Measurements from ENCODE around the gene SLC41A3. TPM values are rescaled to one million over a fixed set of nuclear protein-coding genes. Genes with fewer than 3 reads are reported as not detected.
"Not testable (repeated sequence)": the region's sequence is repeated elsewhere in the genome, so short reads cannot be mapped to it uniquely, and the experiment has no call there.

Gene SLC41A3
- total and polyA plus RNA-seq, 11 donors: 20.9 to 60.1 (median 46.4) TPM

DNA sequence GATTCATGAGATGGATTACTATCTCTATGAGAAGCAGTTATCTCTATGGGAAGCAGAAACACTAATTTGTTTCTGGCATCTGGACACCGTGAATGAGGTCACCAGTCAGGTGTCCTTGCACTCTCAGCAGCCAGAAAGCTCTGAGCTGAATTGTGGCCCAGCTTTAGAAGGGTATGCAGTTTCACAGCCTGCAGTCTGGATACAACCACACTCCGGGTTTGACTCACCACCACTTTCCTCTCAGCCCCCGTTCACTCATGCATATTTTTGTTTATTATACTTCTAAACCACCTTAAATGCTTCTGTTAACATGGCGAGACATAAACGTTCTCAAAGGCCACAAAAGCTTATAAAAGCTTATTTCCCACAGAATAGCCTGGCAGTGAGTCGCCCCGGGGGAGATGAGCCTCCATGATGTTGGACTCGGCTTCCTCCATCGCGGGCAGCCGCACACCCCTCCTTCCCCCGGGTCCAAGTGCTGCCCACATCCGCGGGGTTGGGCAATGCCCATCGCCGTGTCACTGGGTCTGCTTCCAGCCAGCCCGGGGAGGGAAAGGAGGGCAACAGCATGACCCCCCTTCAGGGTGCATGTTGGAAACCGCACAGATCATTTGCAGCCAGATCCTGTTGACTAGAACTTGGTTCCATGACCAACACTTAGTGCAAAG is 16.8 kb upstream of the SLC41A3 start:
- peak in 3 of 4 donors; percentile 41 to 61 (median 58) for ATAC-seq
- WGBS, 4 donors: 67 to 80% (median 76%) methylated on average over 18 of the region's 18 CpGs
- Histone ChIP-seq H3K4me1 (peaks cover 0 to 34% (median 22%) of the 10 kb centered on the region in 12 donors), H3K9me3 (peaks cover 0 to 15% (median 0%) of the 10 kb centered on the region in 12 donors), H3K27ac (peak overlapping the region in 5 of 12 donors; percentile 9 to 64 (median 24)), H3K4me3 (peak overlapping the region in 2 of 12 donors; percentile 6 to 8), H3K27me3 (no peaks in the 10 kb centered on the region), H3K36me3 (peaks cover 0 to 14% (median 0%) of the 10 kb centered on the region in 9 donors)
- DNase-seq: peak in 1 of 5 donors; percentile 58
- no peak for TF ChIP-seq POLR2A (IDR thresholded peaks at IDR 0.05)
- intact Hi-C loops (cut with DNase I): no loop called here

DNA sequence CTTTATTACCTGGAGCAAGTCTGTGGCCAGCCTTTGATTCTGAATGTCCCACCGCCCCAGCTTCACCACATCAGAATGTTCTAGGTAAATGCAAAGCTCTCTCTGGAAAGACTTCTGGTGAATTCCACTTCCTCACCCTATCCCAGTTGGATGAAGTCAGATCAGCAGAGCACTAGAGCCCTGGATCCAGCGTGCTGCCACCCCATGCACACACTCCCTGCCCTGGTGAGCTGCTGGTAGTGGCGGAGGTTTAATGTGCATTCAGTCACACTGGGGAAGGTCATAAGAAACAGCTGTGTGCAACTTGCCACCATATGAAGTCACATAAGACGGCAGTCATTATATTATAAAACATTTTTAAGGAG is 16.3 kb upstream of the SLC41A3 start:
- DNase-seq: no peak
- WGBS, 4 donors: 67 to 79% (median 73%) methylated on average over 4 of the region's 4 CpGs
- peak in 2 of 4 donors; percentile 32 to 38 for ATAC-seq

DNA sequence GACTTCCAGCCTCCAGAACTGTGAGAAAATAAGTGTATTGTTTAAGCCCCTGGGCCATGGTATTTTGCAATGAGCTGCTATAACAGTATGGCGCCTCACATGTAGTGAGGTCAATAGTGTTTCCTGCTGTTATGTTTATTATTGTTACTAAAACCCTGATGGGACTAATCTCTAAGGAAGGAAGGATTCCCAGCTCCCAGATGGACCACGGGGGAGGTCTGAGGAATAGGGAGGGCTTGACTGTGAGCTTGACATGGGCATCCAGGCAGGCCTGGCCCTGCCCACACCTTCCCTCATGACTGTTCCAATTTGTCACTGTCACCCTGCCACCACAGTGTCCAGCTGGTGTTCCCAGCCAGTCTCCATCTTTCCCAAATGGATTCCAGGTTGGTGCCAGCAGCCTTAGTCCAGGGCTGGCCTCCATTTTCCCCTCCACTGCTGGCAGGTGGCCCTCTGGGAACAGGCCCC is 14.5 kb upstream of the SLC41A3 start:
- WGBS, 4 donors: 59 to 68% (median 67%) methylated on average over 2 of the region's 2 CpGs
- no peak for ATAC-seq
- no peak for TF ChIP-seq POLR2A (IDR thresholded peaks at IDR 0.05)
- TF ChIP-seq, protein P1, sequence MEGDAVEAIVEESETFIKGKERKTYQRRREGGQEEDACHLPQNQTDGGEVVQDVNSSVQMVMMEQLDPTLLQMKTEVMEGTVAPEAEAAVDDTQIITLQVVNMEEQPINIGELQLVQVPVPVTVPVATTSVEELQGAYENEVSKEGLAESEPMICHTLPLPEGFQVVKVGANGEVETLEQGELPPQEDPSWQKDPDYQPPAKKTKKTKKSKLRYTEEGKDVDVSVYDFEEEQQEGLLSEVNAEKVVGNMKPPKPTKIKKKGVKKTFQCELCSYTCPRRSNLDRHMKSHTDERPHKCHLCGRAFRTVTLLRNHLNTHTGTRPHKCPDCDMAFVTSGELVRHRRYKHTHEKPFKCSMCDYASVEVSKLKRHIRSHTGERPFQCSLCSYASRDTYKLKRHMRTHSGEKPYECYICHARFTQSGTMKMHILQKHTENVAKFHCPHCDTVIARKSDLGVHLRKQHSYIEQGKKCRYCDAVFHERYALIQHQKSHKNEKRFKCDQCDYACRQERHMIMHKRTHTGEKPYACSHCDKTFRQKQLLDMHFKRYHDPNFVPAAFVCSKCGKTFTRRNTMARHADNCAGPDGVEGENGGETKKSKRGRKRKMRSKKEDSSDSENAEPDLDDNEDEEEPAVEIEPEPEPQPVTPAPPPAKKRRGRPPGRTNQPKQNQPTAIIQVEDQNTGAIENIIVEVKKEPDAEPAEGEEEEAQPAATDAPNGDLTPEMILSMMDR (IDR thresholded peaks at IDR 0.05): no peak
- Histone ChIP-seq H3K36me3 (peaks cover 0 to 2% (median 0%) of the 10 kb centered on the region in 9 donors), H3K9me3 (peaks cover 0 to 15% (median 0%) of the 10 kb centered on the region in 12 donors), H3K27me3 (no peaks in the 10 kb centered on the region), H3K27ac (no peak overlapping the region), H3K4me1 (peaks cover 0 to 32% (median 22%) of the 10 kb centered on the region in 12 donors), H3K4me3 (no peak overlapping the region)
- DNase-seq: no peak
- intact Hi-C loops (cut with DNase I): no loop called here

More for the DNA sequence above, 16.3 kb upstream of the SLC41A3 start:
- H3K27ac ChIP-seq: peak overlapping the region in 4 of 12 donors; percentile 10 to 46 (median 24)
- no peak overlapping the region for H3K4me3 ChIP-seq
- TF ChIP-seq POLR2A (IDR thresholded peaks at IDR 0.05): no peak
- TF ChIP-seq, protein P1 (IDR thresholded peaks at IDR 0.05): no peak
- peaks cover 0 to 34% (median 22%) of the 10 kb centered on the region in 12 donors for H3K4me1 ChIP-seq
- no peaks in the 10 kb centered on the region for H3K27me3 ChIP-seq
- peaks cover 0 to 9% (median 0%) of the 10 kb centered on the region in 9 donors for H3K36me3 ChIP-seq
- H3K9me3 ChIP-seq: peaks cover 0 to 15% (median 0%) of the 10 kb centered on the region in 12 donors
- intact Hi-C loops (cut with DNase I): no loop called here

DNA sequence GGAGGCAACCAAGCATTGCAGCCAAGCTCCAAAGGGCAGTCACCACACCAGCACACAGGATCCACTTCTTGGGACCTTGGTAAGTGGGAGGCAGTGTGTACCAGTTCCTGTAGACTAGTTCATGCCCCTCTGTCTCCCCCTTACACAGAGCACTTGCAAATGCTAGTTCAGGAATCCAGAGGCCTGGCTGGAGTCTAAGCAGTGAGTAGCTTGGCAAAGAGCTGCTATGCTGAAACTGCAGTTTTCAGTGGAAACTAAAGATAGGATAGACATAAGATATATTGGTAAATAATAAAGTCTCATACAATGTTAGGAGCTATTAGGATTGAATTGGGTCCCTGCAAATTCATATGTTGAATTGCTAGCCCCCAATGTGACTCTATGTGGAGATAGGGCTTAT is 13.9 kb upstream of the SLC41A3 start:
- H3K4me1 ChIP-seq: peaks cover 0 to 31% (median 20%) of the 10 kb centered on the region in 12 donors
- intact Hi-C loops (cut with DNase I): no loop called here
- no peaks in the 10 kb centered on the region for H3K36me3 ChIP-seq
- H3K27me3 ChIP-seq: no peaks in the 10 kb centered on the region
- H3K9me3 ChIP-seq: peaks cover 0 to 15% (median 0%) of the 10 kb centered on the region in 12 donors
- no peak overlapping the region for H3K4me3 ChIP-seq
- TF ChIP-seq, protein P1 (IDR thresholded peaks at IDR 0.05): no peak
- no peak for TF ChIP-seq POLR2A (IDR thresholded peaks at IDR 0.05)
- DNase-seq (no peak), ATAC-seq (no peak)
- H3K27ac ChIP-seq: no peak overlapping the region

DNA sequence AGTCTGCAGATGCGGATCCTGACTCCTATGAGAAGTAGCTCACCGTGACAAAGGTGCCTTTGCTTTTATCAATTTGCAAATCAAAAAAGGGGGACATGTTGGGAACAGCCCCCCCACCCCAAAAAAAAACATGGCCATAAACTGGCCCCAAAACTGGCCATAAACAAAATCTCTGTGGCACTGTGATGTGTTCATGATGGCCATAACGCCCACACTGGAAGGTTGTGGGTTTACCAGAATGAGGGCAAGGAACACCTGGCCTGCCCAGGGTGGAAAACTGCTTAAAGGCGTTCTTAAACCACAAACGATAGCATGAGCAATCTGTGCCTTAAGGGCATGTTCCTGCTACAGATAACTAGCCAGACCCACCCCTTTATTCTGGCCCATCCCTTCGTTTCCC is 12.3 kb upstream of the SLC41A3 start:
- DNase-seq; intact Hi-C loops (cut with DNase I); ATAC-seq; H3K27ac ChIP-seq; H3K4me3 ChIP-seq; H3K27me3 ChIP-seq; H3K36me3 ChIP-seq: not testable (repeated sequence)
- H3K4me1 ChIP-seq: peaks cover 0 to 15% (median 9%) of the 10 kb centered on the region in 12 donors
- peaks cover 0 to 15% (median 0%) of the 10 kb centered on the region in 12 donors for H3K9me3 ChIP-seq
- 79 to 92% (median 86%) methylated on average over 6 of the region's 6 CpGs for WGBS, 4 donors

DNA sequence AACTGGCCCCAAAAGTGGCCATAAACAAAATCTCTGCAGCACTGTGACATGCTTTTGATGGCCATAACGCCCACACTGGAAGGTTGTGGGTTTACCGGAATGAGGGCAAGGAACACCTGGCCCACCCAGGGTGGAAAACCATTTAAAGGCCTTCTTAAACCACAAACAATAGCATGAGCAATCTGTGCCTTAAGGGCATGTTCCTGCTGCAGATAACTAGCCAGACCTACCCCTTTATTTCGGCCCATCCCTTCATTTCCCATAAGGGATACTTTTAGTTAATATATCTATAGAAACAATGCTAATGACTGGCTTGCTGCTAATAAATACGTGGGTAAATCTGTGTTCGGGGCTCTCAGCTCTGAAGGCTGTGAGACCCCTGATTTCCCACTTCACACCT is 8.2 kb upstream of the SLC41A3 start:
- 90 to 95% (median 94%) methylated on average over 5 of the region's 5 CpGs for WGBS, 4 donors
- H3K27ac ChIP-seq; H3K36me3 ChIP-seq; H3K27me3 ChIP-seq; H3K4me3 ChIP-seq; ATAC-seq; intact Hi-C loops (cut with DNase I); DNase-seq; H3K4me1 ChIP-seq: not testable (repeated sequence)
- H3K9me3 ChIP-seq: peaks cover 0 to 13% (median 0%) of the 10 kb centered on the region in 12 donors

Data from heart left ventricle (tissue), 16 donors.